ENCODE data around the gene KPRP. TPM values are rescaled to one million over a fixed set of nuclear protein-coding genes. Genes with fewer than 3 reads are reported as not detected.

Gene KPRP
- total RNA-seq, 4 donors from 2014 or later = not detected

DNA sequence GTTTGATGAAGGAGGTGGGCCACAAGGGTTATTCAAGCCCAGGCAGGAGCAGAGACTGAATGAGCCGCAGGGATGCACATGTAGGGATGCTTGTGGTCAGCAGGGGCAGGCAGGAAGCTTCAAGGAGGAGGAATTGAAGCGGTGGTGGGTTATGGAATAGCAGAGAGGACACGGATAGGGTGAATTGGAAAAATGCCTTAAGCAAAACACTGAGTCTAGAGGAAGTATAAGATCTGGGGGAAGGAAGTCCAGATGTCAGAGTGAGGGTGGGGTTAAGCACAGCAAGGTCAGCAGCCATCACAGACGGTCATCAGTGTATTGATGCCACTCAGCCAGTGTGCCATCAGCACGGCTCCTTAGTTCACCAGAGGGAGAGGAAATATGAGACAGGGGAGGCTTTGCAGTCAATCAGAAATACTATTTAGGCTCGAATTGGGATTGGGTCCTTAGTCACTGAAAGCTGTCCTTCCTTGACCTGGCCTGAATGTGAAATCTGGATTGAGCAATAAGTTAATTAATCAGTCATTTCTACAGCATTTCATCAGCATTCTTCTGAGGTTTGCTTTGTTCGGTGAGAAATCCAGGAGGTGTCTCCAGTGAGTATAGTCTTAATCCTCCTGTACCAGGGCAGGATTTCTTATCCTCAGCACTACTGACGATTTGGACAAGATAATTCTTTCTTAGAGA is 11.2 kb downstream of the KPRP start:
- no peak overlapping the region for H3K27ac ChIP-seq
- H3K4me3 ChIP-seq = no peak overlapping the region
- H3K36me3 ChIP-seq = no peaks in the 10 kb centered on the region
- WGBS, 2 donors = 56 to 63% methylated on average over 8 of the region's 8 CpGs
- no peak for TF ChIP-seq CTCF (IDR thresholded peaks at IDR 0.05)
- no peak for TF ChIP-seq POLR2A (IDR thresholded peaks at IDR 0.05)
- no peak for TF ChIP-seq EP300 (IDR thresholded peaks at IDR 0.05)
- H3K9me3 ChIP-seq = peaks cover 0 to 3% (median 0%) of the 10 kb centered on the region in 4 donors
- no peaks in the 10 kb centered on the region for H3K27me3 ChIP-seq
- DNase-seq (ENCODE audit: low spot score in 2 of 2) = no peak
- no peaks in the 10 kb centered on the region for H3K4me1 ChIP-seq

DNA sequence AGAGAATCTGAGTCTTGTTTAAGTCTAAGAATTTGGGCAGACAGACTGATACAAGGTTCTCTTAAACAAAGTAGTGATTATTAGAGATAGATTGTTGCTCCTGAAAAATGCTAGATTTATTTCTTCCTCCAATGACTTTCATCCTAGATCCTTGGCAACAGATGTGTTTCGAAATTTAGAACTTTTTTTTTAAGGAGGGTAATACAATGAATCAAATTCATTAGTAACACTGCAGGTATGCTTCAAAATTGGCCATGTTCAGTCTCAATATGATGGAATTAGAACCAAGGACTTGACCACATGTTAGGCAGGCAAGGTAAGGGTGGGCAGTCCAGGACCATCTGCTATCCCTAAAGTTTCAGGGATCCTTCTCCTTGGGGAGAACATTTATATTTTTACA is 12.6 kb downstream of the KPRP start:
- WGBS, 2 donors = 68 to 79% methylated on average over 1 of the region's 1 CpG
- H3K4me3 ChIP-seq = no peak overlapping the region

DNA sequence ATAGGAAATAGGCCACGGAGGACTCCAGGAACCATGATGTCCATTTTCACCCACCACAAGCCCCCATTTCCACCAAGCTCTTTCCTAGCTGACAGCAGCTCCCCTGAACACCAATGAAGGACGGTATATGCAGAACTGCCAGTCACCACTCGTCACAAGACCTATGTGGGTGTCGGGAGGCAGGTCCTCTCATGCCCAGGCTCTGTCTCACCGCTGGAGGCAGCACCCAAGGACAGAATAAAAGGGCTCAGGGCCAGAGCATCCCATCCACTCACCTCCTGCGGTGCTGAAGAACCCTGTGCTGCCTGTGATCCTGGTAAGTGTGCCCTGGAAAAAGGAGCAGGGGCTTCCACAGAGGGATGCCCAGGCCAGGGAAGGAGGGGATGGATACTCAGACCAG is 17.1 kb downstream of the KPRP start, which contains the start of gene LCE1F:
TSS of gene LCE1F (plus strand) at position 266 of the 400 bp plus-strand sequence. CDS start 1,232 bp downstream, outside the sequence.
- Histone ChIP-seq H3K36me3 (no peaks in the 10 kb centered on the region), H3K27ac (no peak within 1 kb of the TSS), H3K9me3 (peaks cover 0 to 17% (median 0%) of the 10 kb centered on the region in 4 donors), H3K4me1 (no peaks in the 10 kb centered on the region), H3K27me3 (no peaks in the 10 kb centered on the region), H3K4me3 (no peak within 1 kb of the TSS)
- TF ChIP-seq EP300 (IDR thresholded peaks at IDR 0.05) (no peak), CTCF (IDR thresholded peaks at IDR 0.05) (no peak), POLR2A (IDR thresholded peaks at IDR 0.05) (no peak)
- DNase-seq (ENCODE audit: low spot score in 2 of 2) = no peak
- WGBS, 2 donors = 70 to 79% methylated on average over 6 of the region's 6 CpGs

More for the DNA sequence above, 12.6 kb downstream of the KPRP start:
- Histone ChIP-seq H3K9me3 (peaks cover 0 to 5% (median 0%) of the 10 kb centered on the region in 4 donors), H3K27ac (no peak overlapping the region), H3K36me3 (no peaks in the 10 kb centered on the region), H3K4me1 (no peaks in the 10 kb centered on the region), H3K27me3 (no peaks in the 10 kb centered on the region)
- DNase-seq (ENCODE audit: low spot score in 2 of 2) = no peak
- TF ChIP-seq EP300 (IDR thresholded peaks at IDR 0.05) (no peak), POLR2A (IDR thresholded peaks at IDR 0.05) (no peak), CTCF (IDR thresholded peaks at IDR 0.05) (no peak)

DNA sequence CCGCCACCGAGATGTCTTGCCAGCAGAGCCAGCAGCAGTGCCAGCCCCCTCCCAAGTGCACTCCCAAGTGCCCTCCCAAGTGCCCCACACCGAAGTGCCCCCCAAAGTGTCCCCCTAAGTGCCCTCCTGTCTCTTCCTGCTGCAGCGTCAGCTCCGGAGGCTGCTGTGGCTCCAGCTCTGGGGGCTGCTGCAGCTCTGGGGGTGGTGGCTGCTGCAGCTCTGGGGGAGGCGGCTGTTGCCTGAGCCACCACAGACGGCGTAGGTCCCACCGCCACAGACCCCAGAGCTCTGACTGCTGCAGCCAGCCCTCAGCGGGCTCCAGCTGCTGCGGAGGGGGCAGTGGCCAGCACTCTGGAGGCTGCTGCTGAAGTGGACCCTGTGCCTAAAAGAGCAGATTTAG is 18.5 kb downstream of the KPRP start:
- TF ChIP-seq EP300 (IDR thresholded peaks at IDR 0.05) (no peak), POLR2A (IDR thresholded peaks at IDR 0.05) (no peak), CTCF (IDR thresholded peaks at IDR 0.05) (no peak)
- no peaks in the 10 kb centered on the region for H3K4me1 ChIP-seq
- WGBS, 2 donors = 65 to 73% methylated on average over 9 to 10 of the region's 11 CpGs

DNA sequence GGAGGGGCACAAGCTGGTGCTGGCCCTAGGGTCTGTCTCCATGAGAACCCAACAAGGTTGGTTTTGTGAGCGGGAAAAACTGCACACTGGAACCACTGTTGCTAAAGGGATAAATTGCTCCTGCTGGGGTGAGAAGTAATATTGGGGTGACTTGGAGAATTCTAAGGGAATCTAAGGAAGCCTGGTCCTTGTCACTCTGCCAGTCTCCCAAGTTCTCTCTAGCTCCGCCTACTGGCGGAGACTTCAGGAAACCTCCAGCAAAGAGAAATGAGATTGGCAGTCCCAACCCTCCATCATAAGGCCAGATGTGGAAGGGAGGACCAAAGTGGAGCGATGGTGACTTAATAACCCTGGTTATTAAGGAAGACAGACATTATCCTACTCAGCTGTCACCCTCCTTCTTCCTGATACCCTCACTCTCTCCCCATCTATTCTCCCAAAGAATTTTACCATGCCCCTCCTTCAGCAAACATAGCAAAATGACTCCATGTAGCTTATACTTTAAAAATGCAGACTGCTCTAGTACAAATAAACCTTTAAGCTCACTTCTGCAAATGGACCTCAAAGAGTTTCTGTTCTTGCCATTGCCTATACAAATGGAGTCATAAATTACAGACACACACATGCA is 19.8 kb downstream of the KPRP start:
- Histone ChIP-seq H3K9me3 (peaks cover 0 to 13% (median 0%) of the 10 kb centered on the region in 4 donors), H3K36me3 (no peaks in the 10 kb centered on the region), H3K4me1 (no peaks in the 10 kb centered on the region), H3K4me3 (no peak overlapping the region), H3K27me3 (no peaks in the 10 kb centered on the region), H3K27ac (no peak overlapping the region)
- no peak for DNase-seq (ENCODE audit: low spot score in 2 of 2)
- TF ChIP-seq POLR2A (IDR thresholded peaks at IDR 0.05) (no peak), CTCF (IDR thresholded peaks at IDR 0.05) (no peak), EP300 (IDR thresholded peaks at IDR 0.05) (no peak)
- 56 to 58% methylated on average over 4 of the region's 4 CpGs for WGBS, 2 donors

More for the DNA sequence above, 18.5 kb downstream of the KPRP start:
- DNase-seq (ENCODE audit: low spot score in 2 of 2) = no peak
- no peak overlapping the region for H3K27ac ChIP-seq
- H3K36me3 ChIP-seq = no peaks in the 10 kb centered on the region
- H3K4me3 ChIP-seq = no peak overlapping the region
- H3K27me3 ChIP-seq = no peaks in the 10 kb centered on the region
- H3K9me3 ChIP-seq = peaks cover 0 to 17% (median 0%) of the 10 kb centered on the region in 4 donors

Measured in tibial nerve (tissue), 4 donors.